WTC11 (cell line): ENCODE measurements around the gene ATP6V0B.

Experiments used
- CTCF ChIP-seq: fragments of 200-600 bp; IDR thresholded peaks from 2 replicates; pipeline ENCODE4 v1.8.0; 2022; ENCODE audit warnings: antibody characterized with exemption
- TF ChIP-seq, protein P1 (sequence below): sonication (generic); formaldehyde crosslinking; IDR thresholded peaks from 2 replicates; pipeline ENCODE4 v1.8.0; 2022; ENCODE audit warnings: mild to moderate bottlenecking, missing genetic modification reagents

DNA sequence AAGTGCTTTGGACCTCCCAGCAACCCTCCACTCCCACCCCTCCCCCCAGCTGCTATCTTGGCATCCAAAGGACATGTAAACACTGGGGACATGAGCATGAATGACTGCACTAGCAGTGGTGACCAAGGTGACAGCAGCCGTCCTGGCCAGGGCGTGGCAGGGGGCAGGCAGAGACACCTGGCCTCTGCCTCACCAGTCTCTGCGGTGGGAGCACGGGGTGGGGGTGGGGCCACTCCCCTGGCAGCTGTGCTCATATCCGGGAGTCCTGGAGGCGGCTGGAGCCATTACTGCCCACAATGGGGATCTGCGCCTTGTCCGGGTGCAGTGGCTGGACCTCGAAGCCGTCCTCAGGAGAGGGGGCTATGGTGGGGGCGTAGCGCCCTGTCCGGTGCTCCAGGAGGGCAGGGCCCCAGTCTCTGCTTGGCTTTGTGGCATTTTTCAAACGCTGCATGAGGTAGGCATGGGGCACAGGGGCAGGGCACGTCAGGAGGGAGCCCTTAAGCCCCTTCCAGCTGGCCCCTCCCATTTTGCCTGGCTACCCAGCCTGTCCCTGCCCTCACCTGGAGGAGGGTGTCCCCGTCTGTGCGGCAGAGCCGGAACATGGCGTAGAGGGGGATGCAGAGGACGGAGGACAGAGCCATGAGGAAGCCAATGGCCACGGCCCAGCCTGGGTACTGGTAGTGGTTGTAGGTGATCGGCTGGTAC is 22.7 kb downstream of the ATP6V0B start:
- no peak for TF ChIP-seq CTCF
- TF ChIP-seq, protein P1, sequence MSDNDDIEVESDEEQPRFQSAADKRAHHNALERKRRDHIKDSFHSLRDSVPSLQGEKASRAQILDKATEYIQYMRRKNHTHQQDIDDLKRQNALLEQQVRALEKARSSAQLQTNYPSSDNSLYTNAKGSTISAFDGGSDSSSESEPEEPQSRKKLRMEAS (CRISPR knock-in tag) = no peak
